GM11168 (cell line): ENCODE data around the gene PTPN5.

Experiments used
- in situ Hi-C: fragments of 300-500 bp; cut with MboI; formaldehyde crosslinking; loops from one replicate; pipeline ENCODE4 v1.12.0; 2022; ENCODE audit warnings: low sequenced_read_pairs; ENCODE audit not compliant: unreplicated experiment

The PTPN5 gene

DNA sequence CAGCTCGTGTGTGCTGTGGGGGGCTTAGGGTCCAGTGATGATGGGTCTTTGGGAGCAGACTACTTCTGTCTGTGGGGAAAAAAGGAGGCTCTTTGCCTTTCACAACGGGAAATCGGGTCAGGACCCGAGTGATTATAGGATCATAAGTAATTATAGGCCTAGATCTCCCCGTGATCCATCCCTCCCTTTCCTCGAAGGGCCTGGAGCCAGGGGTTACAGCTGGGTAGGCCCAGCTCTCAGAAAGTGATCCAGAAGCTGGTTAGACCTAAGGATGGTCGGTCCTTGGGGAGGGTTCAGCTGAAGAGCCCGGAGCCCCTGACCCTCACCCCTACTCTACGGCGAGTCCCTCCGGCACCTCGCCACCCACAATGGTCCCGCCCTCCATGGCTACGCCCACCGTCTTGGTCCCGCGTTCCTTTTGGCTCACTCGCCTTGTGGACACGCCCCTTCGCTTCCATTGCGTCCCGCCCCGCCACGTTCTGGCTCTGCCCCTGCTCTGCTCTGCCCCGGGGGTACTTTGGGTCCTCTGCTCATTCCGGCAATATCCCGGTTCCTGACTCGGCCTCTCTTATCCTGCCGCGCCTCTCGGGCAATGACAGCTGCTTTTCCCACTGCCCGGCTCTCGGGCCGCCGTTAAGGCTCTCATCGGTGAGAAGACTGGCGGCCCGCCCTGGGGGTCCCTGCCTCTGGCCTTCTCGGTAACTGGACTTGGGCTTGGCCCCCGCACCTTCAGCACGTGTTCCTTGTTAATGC lies 70.6 kb downstream of the PTPN5 start:
- in situ Hi-C loops = no loop called here

- in situ Hi-C loops = no loop called here
Observed at GRCh38 chr11:18720091-18720807, 71.3 kb downstream of the PTPN5 start.

- in situ Hi-C loops = no loop called here
Observed at GRCh38 chr11:18715476-18715875, 76.1 kb downstream of the PTPN5 start.

- in situ Hi-C loops = no loop called here
Observed at GRCh38 chr11:18714443-18714780, 77.2 kb downstream of the PTPN5 start.

DNA sequence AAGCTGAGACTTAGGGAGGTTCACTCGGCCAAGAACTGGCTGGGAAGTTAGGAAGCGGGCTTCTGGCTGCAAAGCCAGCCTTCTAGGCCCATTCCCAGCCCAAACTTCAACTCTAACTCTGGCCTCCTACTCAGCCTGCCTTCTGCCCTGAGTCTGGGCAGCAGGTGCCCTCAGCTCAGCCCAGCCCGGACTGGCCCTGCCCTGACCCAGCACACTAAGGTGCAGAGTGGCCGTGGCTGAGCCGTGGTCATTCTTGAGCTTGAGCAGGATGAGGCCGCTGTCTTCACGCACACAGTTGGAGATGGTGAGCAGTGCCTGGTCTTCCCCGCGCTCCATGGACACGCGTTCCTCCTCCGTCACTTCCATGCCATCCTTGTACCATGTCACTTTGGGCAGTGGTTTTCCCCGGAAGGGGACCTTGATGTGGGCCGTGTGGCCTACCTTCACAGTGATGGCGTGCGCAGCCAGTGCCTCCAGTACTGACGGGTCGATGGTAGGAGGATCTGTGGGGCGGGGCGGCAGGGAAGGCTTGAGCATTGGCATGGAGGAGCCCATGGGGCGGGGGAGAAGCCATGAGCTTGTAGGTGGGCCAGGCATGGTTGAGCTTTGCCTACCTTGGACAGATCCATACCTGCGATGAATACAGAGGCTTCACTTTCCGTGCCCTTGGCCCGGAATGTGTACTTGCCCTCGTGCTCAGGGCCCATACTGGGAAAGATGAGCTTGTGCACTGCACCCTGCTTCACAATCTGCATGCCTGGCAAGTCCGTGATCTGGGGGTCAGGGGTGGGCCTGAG lies 77.8 kb downstream of the PTPN5 start:
- in situ Hi-C loops = no loop called here

DNA sequence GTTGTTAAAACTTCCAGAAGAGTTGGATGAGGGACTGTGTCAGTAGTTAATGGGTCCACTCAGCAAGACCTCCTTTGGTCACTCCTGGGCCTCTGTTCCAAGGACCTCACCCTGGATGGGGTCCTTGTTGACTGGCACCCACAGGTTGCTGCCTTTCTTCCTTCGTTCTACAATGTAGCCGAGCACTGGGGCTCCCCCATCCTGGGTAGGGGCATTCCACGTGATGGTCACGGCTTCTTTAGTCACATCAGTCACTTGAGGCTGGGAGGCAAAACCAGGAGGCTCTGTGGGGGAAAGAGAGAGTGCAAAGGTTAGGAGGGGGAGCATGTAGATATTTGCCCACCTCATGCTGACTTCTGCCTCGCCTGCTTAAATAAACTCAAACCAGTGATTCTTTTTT lies 81.1 kb downstream of the PTPN5 start:
- in situ Hi-C loops = no loop called here

DNA sequence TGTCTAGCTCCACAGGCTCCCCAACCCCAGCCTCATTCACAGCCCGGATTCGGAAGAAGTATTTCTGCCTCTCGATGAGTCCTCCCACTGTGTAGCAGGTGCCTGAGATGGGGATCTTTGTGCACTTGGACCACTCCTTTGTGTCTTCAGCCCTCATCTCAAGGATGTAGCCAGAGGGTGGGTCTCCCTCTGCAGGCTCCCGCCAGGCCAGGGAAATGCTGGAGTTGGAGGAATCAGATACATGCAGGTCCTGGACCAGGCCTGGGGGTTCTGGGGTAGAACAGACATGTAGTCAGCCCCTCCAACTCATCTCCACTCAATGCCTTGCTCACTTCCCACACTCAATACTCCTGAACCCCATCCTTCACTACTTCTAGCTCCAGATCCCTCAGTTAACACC lies 82.2 kb downstream of the PTPN5 start:
- in situ Hi-C loops = no loop called here

DNA sequence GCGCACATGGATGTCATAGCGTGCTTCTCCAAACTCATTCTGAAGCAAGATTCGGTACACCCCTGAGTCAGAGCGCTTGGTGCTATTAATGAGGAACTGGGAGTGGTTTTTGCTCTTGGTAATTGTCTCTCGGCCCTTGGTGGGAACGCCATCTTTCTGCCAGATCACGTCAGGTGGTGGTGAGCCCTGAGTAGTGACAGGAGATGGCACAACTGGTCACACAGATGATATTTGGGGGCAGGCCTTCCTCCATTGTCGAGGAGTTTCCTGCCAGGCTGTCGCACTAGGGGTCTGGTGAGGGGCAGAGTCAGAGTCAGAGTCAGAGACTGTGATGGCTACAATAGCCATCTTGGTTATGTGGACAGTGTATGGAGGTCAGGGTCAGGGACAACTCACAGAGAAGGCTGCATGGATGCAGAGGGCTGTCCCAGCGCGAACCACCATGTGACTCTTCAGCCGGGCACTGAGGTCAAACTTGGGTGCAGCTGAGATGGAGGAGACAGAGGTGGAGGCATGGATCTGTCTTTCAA lies 83.7 kb downstream of the PTPN5 start:
- in situ Hi-C loops = no loop called here

GRCh38 chr11:18706330-18707243 lies 85.0 kb downstream of the PTPN5 start:
- in situ Hi-C loops = no loop called here

DNA sequence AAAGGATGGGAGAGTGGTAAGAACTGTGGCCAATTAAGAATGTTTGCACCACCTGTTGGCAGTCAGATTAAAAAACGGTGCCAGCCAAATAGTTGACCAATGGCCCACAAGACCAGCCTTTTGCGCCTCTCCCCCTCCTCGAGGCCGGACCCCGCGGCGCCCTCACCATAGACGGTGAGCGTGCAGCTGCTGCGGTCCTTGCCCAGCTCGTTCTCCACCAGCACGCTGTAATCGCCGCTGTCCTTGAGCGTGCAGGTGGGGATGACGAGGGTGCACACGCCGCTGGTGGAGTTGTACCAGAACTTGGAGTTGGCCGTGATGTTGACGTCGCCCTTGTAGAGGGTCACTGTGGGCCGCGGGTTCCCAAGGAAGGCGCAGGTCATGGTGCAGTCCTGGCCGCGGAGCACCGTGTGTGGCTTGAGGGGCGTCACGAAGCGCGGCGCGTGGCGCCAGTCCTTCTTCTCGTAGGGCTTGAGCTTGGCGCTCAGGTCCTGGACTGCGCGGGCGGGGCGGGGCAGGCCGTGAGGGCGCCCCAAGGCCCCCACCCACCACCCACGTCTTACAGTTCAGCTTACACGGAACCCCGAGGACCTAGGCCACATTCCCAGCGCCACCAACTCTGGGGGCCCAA lies 85.8 kb downstream of the PTPN5 start:
- in situ Hi-C loops = no loop called here

DNA sequence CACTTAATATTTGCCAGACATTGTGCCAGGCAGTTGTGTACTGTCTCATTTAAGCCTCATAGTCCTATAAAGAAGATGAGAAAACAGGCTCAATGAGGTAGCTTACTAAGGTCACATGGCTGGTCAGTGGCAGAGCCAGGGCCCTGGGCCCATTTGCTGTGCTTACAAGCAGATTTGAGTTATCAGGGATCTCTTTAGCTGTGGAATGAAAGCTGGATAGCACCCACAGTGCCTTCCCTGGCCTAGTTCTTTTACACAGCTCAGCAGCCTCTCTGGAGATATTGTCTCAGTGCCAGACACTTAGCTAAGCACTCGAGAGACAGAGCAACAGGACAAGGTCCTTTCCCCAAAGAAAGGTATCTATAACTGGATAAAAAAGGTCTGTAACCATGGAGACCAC lies 86.9 kb downstream of the PTPN5 start:
- in situ Hi-C loops = no loop called here

DNA sequence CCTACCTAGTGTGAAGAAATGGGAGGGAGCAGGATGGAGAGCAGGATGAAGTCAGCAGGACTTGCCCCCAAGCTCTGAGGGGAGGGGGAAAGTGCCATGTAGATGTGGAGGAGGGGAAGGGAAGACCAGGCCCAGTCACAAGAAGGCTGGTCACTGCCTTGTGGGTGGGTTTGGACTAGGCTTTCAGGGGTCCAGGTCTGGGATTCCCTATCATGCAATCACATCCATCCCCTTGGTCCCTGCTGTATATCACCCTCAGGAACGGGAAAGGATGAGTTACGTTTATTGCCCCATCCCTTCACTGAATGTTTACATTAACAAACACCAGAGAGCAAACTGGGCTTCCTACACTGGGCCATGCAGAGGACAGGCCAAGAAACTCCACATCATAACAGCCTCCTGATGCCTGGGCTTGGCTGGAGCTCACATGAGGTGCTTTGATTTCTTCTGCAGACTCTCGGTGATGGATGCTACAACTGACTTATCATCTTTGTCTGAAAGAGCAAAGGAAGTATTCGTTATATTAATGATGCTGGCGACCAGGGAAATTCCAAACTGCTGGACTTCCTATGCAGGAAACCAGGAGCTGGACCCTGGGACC lies 87.5 kb downstream of the PTPN5 start:
- in situ Hi-C loops = no loop called here

GRCh38 chr11:18703001-18703763 lies 88.4 kb downstream of the PTPN5 start:
- in situ Hi-C loops = no loop called here

- in situ Hi-C loops = no loop called here
Observed at GRCh38 chr11:18701614-18702216, 89.9 kb downstream of the PTPN5 start.

- in situ Hi-C loops = no loop called here
Observed at GRCh38 chr11:18700872-18701271, 90.7 kb downstream of the PTPN5 start.

GRCh38 chr11:18700375-18700774 lies 91.2 kb downstream of the PTPN5 start:
- in situ Hi-C loops = no loop called here

GRCh38 chr11:18699848-18700261 lies 91.7 kb downstream of the PTPN5 start:
- in situ Hi-C loops = no loop called here

- in situ Hi-C loops = no loop called here
Observed at GRCh38 chr11:18699269-18699596, 92.4 kb downstream of the PTPN5 start.
